GM12878 (cell line): ENCODE data around the gene ESPL1. TPM values are rescaled to one million over a fixed set of nuclear protein-coding genes. Genes with fewer than 3 reads are reported as not detected.

ENCODE experiments used
- ATAC-seq: fragments of 200-7000 bp; cut with Tn5 transposase; 3 replicates; pipeline ENCODE4 v1.9.1; 2020; ENCODE audit warnings: mild to moderate bottlenecking, moderate library complexity
- BruUV-seq: library from RNA; stranded (reverse); fragments of 400-500 nt; replicated peaks from 2 replicates; lab custom pipeline; 2021; lab: Mats Ljungman, UMichigan
- CTCF ChIA-PET: fragments of 300-600 bp; sonication (Branson Sonifier 250); formaldehyde crosslinking; extraction: SDS; loops from one replicate; lab custom pipeline; 2021; ENCODE audit warnings: inconsistent platforms; lab: Yijun Ruan, JAX
- POLR2A ChIA-PET: fragments of 350-600 bp; formaldehyde crosslinking; extraction: SDS; loops from one replicate; lab custom pipeline; 2021; ENCODE audit warnings: inconsistent platforms; lab: Charles Lee
- RAD21 ChIA-PET: fragments of 300-600 bp; sonication (Branson Sonifier 250); formaldehyde crosslinking; loops from one replicate; lab custom pipeline; 2023; ENCODE audit warnings: antibody characterized with exemption; ENCODE audit not compliant: unreplicated experiment; lab: Charles Lee
- SMC1A ChIA-PET: fragments of 300-600 bp; sonication (Branson Sonifier 250); formaldehyde crosslinking; loops from one replicate; lab custom pipeline; 2023; ENCODE audit not compliant: unreplicated experiment, uncharacterized antibody; lab: Charles Lee
- DNase-seq: peaks from one replicate; pipeline ENCODE4 v3.0.0-alpha.2; 2011; ENCODE audit warnings: low read depth, low spot score
- FAIRE-seq: peaks from 3 replicates; lab custom pipeline; 2011; peaks lifted over from hg19 to GRCh38; lab: Jason Lieb, UNC
- H2AFZ ChIP-seq: 2 replicates; pipeline ENCODE4 v1.6.0; 2011; ENCODE audit warnings: low read depth, low read length, control low read depth; ENCODE audit not compliant: control insufficient read depth
- H3K27ac ChIP-seq: 2 replicates; pipeline ENCODE4 v1.5.1; 2011; ENCODE audit warnings: control low read depth; ENCODE audit not compliant: control insufficient read depth, insufficient read depth
- H3K27me3 ChIP-seq, 2 experiments: replicated peaks in 1 of 2; 2 replicates each; pipeline versions ENCODE4 v1.6.0 to v1.6.1; 2011; ENCODE audit warnings: low read length in 1 of 2; ENCODE audit not compliant: control insufficient read depth in 2 of 2, insufficient read depth in 2 of 2
- H3K36me3 ChIP-seq, 2 experiments: 2 replicates each; pipeline ENCODE4 v1.5.1; 2011; ENCODE audit warnings: low read length in 1 of 2; ENCODE audit not compliant: control insufficient read depth in 2 of 2, insufficient read depth in 2 of 2
- H3K4me1 ChIP-seq: 2 replicates; pipeline ENCODE4 v1.6.1; 2011; ENCODE audit warnings: mild to moderate bottlenecking, low read length, moderate library complexity, mixed read lengths; ENCODE audit not compliant: control insufficient read depth, insufficient read depth
- H3K4me2 ChIP-seq: 2 replicates; pipeline ENCODE4 v1.6.0; 2011; ENCODE audit warnings: control low read depth; ENCODE audit not compliant: control insufficient read depth, insufficient read depth
- H3K4me3 ChIP-seq: fragments of 200-600 bp; sonication (generic); 2 replicates; pipeline ENCODE4 v1.5.1; 2016
- H3K79me2 ChIP-seq: 2 replicates; pipeline ENCODE4 v1.6.0; 2011; ENCODE audit warnings: low read length; ENCODE audit not compliant: control insufficient read depth, insufficient read depth
- H3K9ac ChIP-seq: 2 replicates; pipeline ENCODE4 v1.8.0; 2011; ENCODE audit warnings: low read length, control low read depth, mixed read lengths; ENCODE audit not compliant: control insufficient read depth, insufficient read depth
- H3K9me3 ChIP-seq: replicated peaks from 3 replicates; pipeline ENCODE4 v1.5.1; 2011; ENCODE audit warnings: mild to moderate bottlenecking, low read length; ENCODE audit not compliant: control insufficient read depth, insufficient read depth
- H4K20me1 ChIP-seq: 2 replicates; pipeline ENCODE4 v1.6.0; 2011; ENCODE audit not compliant: control insufficient read depth, insufficient read depth
- BMI1 ChIP-seq: fragments of 450-650 bp; IDR thresholded peaks from 2 replicates; pipeline ENCODE4 v1.6.1; 2016; ENCODE audit warnings: mild to moderate bottlenecking, moderate library complexity, borderline replicate concordance
- CEBPB ChIP-seq, 2 experiments: fragments of 150-350 bp in 1 of 2; IDR thresholded peaks; 2 replicates each; pipeline ENCODE4 v1.6.1; 2012 to 2014; ENCODE audit warnings: low read depth in 2 of 2, low read length in 2 of 2, borderline replicate concordance in 1 of 2, inconsistent platforms in 1 of 2
- CREB1 ChIP-seq: IDR thresholded peaks from 2 replicates; pipeline ENCODE4 v1.6.1; 2012; ENCODE audit warnings: low read depth, mild to moderate bottlenecking, inconsistent platforms
- E2F4 ChIP-seq: IDR thresholded peaks from 2 replicates; pipeline ENCODE4 v1.6.1; 2012; ENCODE audit warnings: low read depth, low read length, improper control_type of control experiment
- IRF3 ChIP-seq: fragments of 450-650 bp; IDR thresholded peaks from 2 replicates; pipeline ENCODE4 v1.6.1; 2014; ENCODE audit warnings: mild to moderate bottlenecking
- JUNB ChIP-seq: IDR thresholded peaks from 2 replicates; pipeline ENCODE4 v1.6.1; 2016; ENCODE audit warnings: antibody characterized with exemption, mild to moderate bottlenecking
- MEF2B ChIP-seq: fragments of 450-650 bp; IDR thresholded peaks from 2 replicates; pipeline ENCODE4 v1.6.1; 2018; ENCODE audit warnings: mild to moderate bottlenecking, moderate library complexity; ENCODE audit not compliant: partially characterized antibody, poor library complexity, severe bottlenecking
- MYB ChIP-seq: fragments of 150-350 bp; IDR thresholded peaks from 2 replicates; pipeline ENCODE4 v1.6.1; 2014; ENCODE audit warnings: mild to moderate bottlenecking, low read depth, low read length, borderline replicate concordance
- NFYA ChIP-seq: IDR thresholded peaks from 2 replicates; pipeline ENCODE4 v1.6.1; 2011; ENCODE audit warnings: low read depth, mild to moderate bottlenecking, low read length, improper control_type of control experiment, borderline replicate concordance
- POU2F2 ChIP-seq: IDR thresholded peaks from 3 replicates; pipeline ENCODE4 v1.6.1; 2011; ENCODE audit warnings: low read depth, mild to moderate bottlenecking, low read length, borderline replicate concordance
- PRDM15 ChIP-seq: fragments of 450-650 bp; formaldehyde crosslinking; IDR thresholded peaks from 2 replicates; pipeline ENCODE4 v1.4.0; 2020; ENCODE audit warnings: mild to moderate bottlenecking, moderate library complexity
- REST ChIP-seq: IDR thresholded peaks from 2 replicates; pipeline ENCODE4 v1.6.1; 2012; ENCODE audit warnings: mild to moderate bottlenecking, low read depth, low read length
- SMAD1 ChIP-seq: fragments of 450-650 bp; IDR thresholded peaks from 2 replicates; pipeline ENCODE4 v1.6.1; 2018; ENCODE audit warnings: mild to moderate bottlenecking, low read depth; ENCODE audit not compliant: partially characterized antibody
- SMARCA5 ChIP-seq: fragments of 450-650 bp; IDR thresholded peaks from 2 replicates; pipeline ENCODE4 v1.6.1; 2017; ENCODE audit warnings: mild to moderate bottlenecking
- SRF ChIP-seq, 2 experiments: IDR thresholded peaks; 2 replicates each; pipeline ENCODE4 v1.6.1; 2011; ENCODE audit warnings: low read depth in 2 of 2, low read length in 2 of 2, mild to moderate bottlenecking in 1 of 2, moderate library complexity in 1 of 2
- ZNF274 ChIP-seq: IDR thresholded peaks from one replicate; pipeline ENCODE4 v1.8.0; 2011; ENCODE audit not compliant: insufficient read length, insufficient read depth
- WGBS: methylation state at CpG from one replicate; pipeline ENCODE4 v1.1.6; 2016; ENCODE audit warnings: low lambda C conversion rate; ENCODE audit not compliant: insufficient replicate concordance, insufficient coverage; ENCODE audit errors: missing lambda C conversion rate; 5-methylcytosine and 5-hydroxymethylcytosine counted together
- in situ Hi-C: fragments of 300-500 bp; cut with MboI; formaldehyde crosslinking; loops from 9 replicates; pipeline ENCODE4 v1.14.3; 2018; ENCODE audit warnings: mixed read lengths
- intact Hi-C: fragments of 100-400 bp; cut with micrococcal nuclease; formaldehyde crosslinking; loops from one replicate; pipeline ENCODE4 v1.14.2; 2022; ENCODE audit not compliant: unreplicated experiment
- polyA plus RNA-seq, 11 experiments: library from polyadenylated mRNA; depleted of rRNA in 4 of 11; unstranded in 6 of 11; stranded (reverse) in 5 of 11; fragments of >200 nt; fragmentation: Nextera tagmentation in 4 of 11; fragmentation: Illumina TruSeq in 1 of 11; extraction: Ambion mirVana in 4 of 11; extraction: Trizol in 1 of 11; gene quantifications; 1 replicate in 1 of 11; 2 replicates in 10 of 11; pipeline versions ENCODE4 v1.2.1 to v1.2.3, GENCODE V29; 2011 to 2016; ENCODE audit warnings: inconsistent platforms in 2 of 11, missing spikeins in 2 of 11, low read depth in 1 of 11
- total RNA-seq, 4 experiments: library from RNA; depleted of rRNA in 3 of 4; stranded (reverse); fragments of >200 nt in 3 of 4; fragmentation: Illumina TruSeq in 1 of 4; extraction: Trizol in 1 of 4; gene quantifications; 2 replicates each; pipeline versions ENCODE4 v1.2.1 to v1.2.3, GENCODE V29; 2013 to 2021

Gene ESPL1
- total and polyA plus RNA-seq, 10 of the 15 experiments (the other 5 are each of a cell fraction or from before 2014, with no cell fraction given) = 2.1 to 61.9 (median 21.2) TPM

- ChIA-PET RAD21 (no interaction called here), CTCF (interaction anchor here (1.4 kb wide), 1 partner anchor 13 kb away, joined by 4 read pairs; no protein-coding TSS in a partner anchor)
- no peak for FAIRE-seq
These were observed 6.3 kb downstream of the ESPL1 start for GRCh38 chr12:53274445-53274844.

More at GRCh38 chr12:53274445-53274844, 6.3 kb downstream of the ESPL1 start:
- intact Hi-C loops = no loop called here
- H3K4me2 ChIP-seq = no peak overlapping the region
- H3K4me1 ChIP-seq = peaks cover 7% of the 10 kb centered on the region
- SMC1A ChIA-PET = no interaction called here
- H3K27ac ChIP-seq = no peak overlapping the region
- POLR2A ChIA-PET = no interaction called here
- in situ Hi-C loops = no loop called here
- no peak overlapping the region for H3K9ac ChIP-seq
- peaks cover 6 to 22% of the 10 kb centered on the region in 2 experiments for H3K36me3 ChIP-seq
- H4K20me1 ChIP-seq = no peaks in the 10 kb centered on the region
- no peaks in the 10 kb centered on the region for H3K27me3 ChIP-seq
- TSS peak; percentile 43 for BruUV-seq
- TF ChIP-seq E2F4 (no peak), JUNB (no peak), PRDM15 (CRISPR knock-in tag) (no peak), NFYA (no peak), MEF2B (no peak), POU2F2 (no peak), MYB (no peak), SMARCA5 (no peak), SMAD1 (no peak), CEBPB (IDR thresholded peaks at IDR 0.05; ENCODE audit: borderline replicate concordance in 1 of 2, low read depth in 2 of 2, low read length in 2 of 2) (no peak), REST (no peak), ZNF274 (no peak), SRF (IDR thresholded peaks at IDR 0.05; ENCODE audit: low read depth in 2 of 2, low read length in 2 of 2) (no peak), IRF3 (no peak), CREB1 (no peak), BMI1 (no peak)
- no peaks in the 10 kb centered on the region for H3K9me3 ChIP-seq
- ATAC-seq = no peak
- no peak for DNase-seq
- peaks cover 12% of the 10 kb centered on the region for H3K79me2 ChIP-seq
- H2AFZ ChIP-seq = no peak overlapping the region
- H3K4me3 ChIP-seq = no peak overlapping the region
- whole genome bisulfite sequencing = 92% methylated on average over 5 of the region's 5 CpGs
